ENCODE data around the gene PCOLCE2.
A peak's percentile ranks its signal among the peaks of the same experiment; 100 is the strongest.
"Not testable (repeated sequence)": the region's sequence is repeated elsewhere in the genome, so short reads cannot be mapped to it uniquely, and the experiment has no call there.

PCOLCE2 gene

DNA sequence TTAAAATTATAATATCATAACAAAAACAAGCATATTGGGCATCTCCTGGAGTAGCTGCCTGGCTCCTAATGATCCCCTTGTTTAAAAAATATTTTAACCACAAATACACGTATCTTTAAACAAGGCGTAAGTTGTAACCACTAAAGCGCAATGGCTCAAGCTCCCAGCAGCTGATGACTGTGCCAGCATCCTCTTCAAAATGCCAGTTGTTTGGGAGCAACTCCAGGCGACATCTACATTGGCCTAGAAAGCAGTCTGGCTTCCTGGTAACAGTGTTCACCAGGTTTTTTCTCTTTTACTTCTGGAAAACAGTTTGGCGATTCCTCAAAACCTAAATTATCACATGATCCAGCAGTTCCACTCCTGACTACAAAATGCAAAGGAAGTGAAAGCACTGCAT lies 13.8 kb downstream of the PCOLCE2 start:
- DNase-seq (ENCODE audit: insufficient read length, low spot score) (no peak), FAIRE-seq (no peak)

DNA sequence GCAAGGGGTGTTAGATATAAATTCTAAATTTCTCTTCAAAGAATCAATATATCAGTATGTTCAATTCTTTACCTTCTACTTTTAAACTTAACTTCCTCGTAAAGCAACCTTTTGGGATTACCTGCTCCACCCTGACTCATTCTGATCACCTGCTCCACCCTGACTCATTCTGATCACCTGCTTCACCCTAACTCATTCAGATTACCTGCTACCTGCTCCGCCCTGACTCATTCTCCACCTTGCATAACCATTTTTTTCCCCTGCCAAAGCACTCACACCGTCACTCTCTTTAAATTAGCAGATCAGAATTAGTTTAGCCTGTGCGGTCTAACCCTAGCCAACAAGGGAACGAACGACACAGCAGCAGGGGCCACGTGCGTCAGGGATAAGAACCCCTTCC lies 20.5 kb downstream of the PCOLCE2 start:
- DNase-seq (ENCODE audit: insufficient read length, low spot score); FAIRE-seq: not testable (repeated sequence)

DNA sequence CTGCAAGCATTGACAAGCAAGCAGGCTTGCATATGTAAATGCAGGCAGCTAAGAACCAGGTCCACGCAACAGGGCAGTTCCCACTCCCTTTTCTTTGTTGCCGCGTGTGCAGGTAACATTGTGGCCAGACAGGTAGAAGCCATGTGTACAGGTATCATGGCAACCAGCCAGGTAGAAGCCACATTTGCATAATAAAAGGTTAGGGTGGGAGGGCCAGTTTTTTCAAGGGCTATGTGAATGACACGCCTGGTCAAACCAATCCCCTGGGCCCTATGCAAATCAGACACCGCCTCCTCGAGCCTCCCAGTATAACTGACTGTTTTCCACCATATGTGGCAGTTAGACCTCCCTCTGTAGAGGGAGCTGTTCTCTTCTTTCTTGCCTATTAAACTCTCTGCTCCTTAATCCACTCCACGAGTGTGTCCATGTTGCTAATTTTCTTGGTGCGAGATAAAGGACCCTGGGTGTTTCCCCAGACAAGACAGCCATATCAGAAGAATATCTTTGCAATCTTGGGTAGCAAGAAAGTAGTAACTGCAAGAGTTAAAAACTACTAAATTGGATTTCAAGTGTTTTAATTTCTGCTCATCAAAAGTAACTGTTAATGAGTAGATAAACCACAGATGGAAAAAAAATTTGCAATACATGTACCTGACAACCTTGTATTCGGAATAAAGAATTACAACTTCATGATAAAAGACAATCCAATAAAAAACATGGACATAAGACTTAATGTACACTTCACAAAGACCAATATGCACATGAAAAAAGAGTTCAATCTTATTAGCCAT lies 21.8 kb downstream of the PCOLCE2 start:
- FAIRE-seq = no peak

DNA sequence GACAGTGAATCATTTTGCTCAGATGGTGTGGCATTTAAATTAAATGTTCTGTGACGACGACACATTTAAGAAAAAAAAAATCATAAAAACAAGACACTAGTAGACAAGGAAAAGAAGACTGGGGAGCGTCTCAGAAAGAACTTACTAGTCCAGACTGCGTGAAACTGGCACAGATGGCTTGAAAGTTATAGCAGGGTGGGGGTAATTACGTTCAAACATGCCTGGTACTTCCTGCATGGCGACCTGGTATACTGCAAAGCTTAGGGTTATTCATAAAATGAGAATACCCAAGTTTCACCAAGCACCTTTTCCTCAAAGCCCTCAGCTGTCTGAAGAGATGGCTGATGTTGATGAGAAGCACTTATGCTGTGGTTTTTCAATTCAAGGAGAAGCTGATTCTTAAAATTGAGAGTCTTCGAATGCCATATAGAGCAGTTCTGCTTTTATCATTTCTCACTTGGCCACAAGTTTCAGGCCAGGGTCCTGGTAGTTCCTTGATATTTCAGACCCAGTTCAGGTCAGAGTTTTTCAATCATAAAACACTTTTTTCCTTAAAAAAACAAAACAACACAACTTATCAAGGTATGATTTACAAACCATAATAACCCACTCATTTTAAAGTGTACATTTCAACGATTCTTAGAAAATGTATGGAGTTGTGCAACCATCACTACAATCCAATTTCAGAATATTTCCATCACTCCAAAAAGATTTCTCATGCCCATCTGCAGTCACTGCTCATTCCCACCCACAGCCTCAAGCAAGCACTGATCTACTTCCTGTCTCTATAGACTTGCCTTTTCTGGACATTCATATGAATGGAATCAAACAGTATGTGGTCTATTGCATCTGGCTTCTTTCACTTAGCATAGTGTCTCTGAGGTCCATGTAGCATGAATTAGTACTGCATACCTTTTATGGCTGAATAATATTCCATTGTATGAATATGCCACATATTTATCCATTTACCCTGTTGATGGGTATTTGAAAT lies 24.7 kb downstream of the PCOLCE2 start:
- DNase-seq (ENCODE audit: insufficient read length, low spot score) (no peak), FAIRE-seq (no peak)

More for the DNA sequence above, 21.8 kb downstream of the PCOLCE2 start:
- no peak for DNase-seq (ENCODE audit: insufficient read length, low spot score)

- peak; percentile 43 for DNase-seq (ENCODE audit: insufficient read length, low spot score)
- no peak for FAIRE-seq
These were observed 25.7 kb downstream of the PCOLCE2 start for GRCh38 chr3:142863010-142863817.

DNA sequence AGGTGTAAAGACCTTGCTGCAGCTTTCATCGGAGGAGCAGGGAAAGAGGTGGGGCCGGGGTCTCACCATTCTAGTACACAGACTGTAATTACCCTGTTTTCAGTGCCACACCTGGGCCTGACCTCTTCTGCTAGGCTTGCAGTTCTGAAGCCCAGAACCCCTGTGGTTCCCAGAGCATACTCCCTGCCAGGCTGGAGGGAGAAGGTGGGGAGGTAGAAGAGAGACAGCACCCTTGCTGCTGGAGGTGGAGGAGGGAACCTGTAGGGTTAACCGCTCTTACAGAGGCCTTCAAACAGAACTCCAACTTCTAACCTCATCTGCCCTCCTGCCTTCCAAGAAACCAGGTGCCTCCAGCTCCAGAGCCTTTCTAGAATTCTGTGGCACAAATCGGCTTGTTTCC lies 27.0 kb downstream of the PCOLCE2 start:
- DNase-seq (ENCODE audit: insufficient read length, low spot score) (no peak), FAIRE-seq (no peak)

DNA sequence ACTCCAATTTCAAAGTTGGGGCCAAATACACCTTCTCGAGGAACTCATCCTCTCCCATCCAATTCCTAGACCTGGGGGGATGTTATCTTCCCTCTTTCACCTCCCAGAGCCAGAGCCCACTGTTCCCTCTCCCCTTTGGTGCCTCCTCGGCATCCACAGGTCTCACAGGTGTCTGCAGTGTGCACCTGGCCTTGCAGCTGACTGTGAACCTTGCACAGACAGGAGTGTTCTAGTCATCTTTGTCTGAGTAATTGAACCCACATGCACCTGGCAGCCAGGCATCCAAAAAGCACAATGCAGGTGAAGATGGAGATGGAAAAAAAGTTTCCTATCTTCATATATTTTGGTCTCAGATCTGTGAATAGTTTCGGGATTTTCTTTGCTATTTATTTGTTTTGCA lies 30.8 kb downstream of the PCOLCE2 start:
- FAIRE-seq = no peak

DNA sequence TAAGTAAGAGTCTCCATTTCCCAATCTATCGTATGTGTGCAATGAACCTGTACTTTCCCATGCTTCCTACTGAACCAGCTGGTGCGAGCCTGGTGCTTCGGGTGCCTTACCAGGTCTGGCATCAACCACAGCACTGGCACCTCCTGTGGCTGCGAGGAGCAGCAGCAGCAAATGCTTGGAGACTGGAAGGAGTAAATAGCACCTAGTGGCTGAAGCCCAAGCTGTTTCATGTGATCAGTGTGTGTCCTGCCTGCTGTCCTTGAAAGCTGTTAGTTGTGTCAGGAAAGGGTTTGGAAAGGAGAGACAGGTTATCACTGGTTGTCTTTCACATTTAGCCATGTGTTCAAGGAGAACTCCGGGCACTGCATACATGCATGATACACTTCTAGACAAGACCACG lies 31.8 kb downstream of the PCOLCE2 start:
- peak; percentile 7 for DNase-seq (ENCODE audit: insufficient read length, low spot score)
- no peak for FAIRE-seq

More for the DNA sequence above, 30.8 kb downstream of the PCOLCE2 start:
- DNase-seq (ENCODE audit: insufficient read length, low spot score) = no peak

- FAIRE-seq (no peak), DNase-seq (ENCODE audit: insufficient read length, low spot score) (no peak)
These were observed 35.4 kb downstream of the PCOLCE2 start for GRCh38 chr3:142853270-142854168.

DNA sequence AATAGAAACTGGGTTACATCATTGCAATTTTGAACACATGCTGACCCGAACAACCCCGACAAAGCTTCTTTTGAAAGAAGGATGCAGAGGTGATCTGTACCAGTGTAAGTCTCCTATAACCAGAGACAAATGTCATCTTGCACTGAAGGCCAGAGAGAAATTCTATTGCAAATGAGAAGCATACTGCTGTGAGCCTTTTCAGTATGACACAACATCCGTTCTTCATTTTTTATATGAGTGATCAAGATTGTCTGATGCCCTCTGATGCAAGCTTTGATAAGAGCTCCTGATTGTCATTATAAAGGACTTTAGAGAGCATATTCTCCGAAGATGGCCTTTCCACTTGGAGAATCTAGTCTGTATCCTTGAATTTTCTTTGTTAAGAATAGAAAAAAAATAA lies 36.9 kb downstream of the PCOLCE2 start:
- FAIRE-seq = no peak
- DNase-seq (ENCODE audit: insufficient read length, low spot score) = no peak

GRCh38 chr3:142850395-142851023 lies 38.4 kb downstream of the PCOLCE2 start:
- FAIRE-seq (no peak), DNase-seq (ENCODE audit: insufficient read length, low spot score) (peak; percentile 51)

DNA sequence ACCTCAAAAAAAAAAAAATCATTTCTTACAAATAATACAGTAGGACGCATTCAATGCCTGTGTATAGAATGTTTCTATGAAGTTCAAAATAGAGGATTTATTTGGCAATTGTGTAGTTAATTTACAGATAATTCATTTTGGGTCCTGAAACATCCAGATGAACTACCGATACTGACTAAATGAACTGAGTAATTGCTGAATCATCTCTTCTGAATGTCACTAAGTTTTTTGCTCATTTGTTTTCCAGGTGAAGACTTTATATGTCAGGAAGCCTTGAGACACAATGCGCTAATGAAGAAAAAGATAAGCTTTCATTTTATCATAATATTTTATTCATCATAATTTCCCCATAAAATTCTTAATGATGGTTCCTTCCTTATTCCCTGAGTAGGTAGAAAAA lies 39.7 kb downstream of the PCOLCE2 start:
- DNase-seq (ENCODE audit: insufficient read length, low spot score) (no peak), FAIRE-seq (no peak)

GRCh38 chr3:142846779-142847577 lies 41.9 kb downstream of the PCOLCE2 start:
- FAIRE-seq (no peak), DNase-seq (ENCODE audit: insufficient read length, low spot score) (no peak)

GRCh38 chr3:142844339-142844977 lies 44.4 kb downstream of the PCOLCE2 start:
- DNase-seq (ENCODE audit: insufficient read length, low spot score) = peak; percentile 23
- no peak for FAIRE-seq

GRCh38 chr3:142839831-142840230 lies 49.1 kb downstream of the PCOLCE2 start:
- FAIRE-seq (no peak), DNase-seq (ENCODE audit: insufficient read length, low spot score) (no peak)

DNA sequence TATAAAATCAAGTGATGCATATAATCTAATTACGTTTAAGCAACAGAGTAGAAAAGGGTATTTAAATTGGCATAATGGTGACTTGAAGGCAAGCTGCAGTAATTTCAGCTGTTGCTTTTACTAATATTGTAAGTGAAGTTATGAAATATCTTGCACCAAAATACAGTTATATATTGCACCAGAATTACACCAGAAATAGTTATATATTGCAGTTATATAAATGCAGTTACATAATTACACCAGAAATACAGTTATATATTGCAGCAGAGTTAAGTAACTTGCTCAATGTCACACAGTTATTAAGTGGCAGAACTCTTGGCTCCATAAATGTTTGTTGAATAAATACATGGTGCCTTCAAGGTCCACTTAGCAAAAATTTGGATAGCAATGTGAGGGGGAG lies 51.4 kb downstream of the PCOLCE2 start:
- DNase-seq (ENCODE audit: insufficient read length, low spot score) (no peak), FAIRE-seq (no peak)

DNA sequence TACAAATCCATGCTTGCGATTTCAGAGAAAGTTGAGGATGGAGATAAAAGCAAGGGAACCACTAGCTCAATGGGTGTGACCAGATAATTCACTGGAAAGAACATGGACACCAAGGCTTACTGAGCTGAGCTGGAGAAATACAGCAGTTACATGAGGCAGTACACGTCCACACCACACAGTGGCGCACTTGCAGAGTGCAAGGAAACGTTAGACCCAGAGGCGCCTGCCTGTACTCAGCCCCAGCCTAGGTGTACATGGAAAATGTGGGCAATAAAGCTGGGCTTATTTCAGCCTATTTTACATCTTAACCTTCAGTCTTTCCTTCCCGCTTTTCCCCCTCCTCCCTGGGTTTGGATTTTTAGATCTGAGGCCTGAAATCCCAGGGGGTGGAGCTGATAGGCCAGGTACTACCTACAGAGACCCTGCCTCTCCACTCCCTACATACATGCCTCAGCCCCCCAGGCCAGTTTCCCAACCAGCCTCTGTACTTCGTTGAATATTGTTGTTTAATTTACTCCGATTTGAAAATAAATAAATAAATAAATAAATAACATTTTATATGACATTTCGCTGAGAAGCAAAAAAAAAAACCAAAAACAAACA lies 60.1 kb downstream of the PCOLCE2 start:
- FAIRE-seq (peak; percentile 96), DNase-seq (ENCODE audit: insufficient read length, low spot score) (peak; percentile 74)

DNA sequence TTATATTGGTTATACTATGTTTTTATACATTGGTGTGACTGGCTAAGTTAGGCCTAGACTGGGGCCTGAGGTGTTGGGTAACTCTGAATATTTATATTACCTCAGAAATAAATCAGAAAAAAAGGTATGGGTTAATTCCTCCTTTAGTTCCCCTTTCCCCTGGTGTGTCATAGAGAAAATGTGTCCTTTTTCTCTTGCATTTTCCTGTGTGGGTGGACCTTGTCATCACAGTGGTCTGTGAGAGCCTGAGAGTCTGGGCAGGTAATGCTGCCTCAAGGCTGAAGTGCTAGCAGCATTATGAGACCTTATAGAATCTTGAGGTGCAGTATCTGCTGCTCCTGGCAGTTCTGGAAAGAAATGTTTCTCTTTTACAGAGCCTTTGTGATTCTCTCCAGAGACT lies 69.7 kb downstream of the PCOLCE2 start:
- no peak for DNase-seq (ENCODE audit: insufficient read length, low spot score)
- FAIRE-seq = no peak
